ENCODE data around the gene OLFML2A. TPM values are rescaled to one million over a fixed set of nuclear protein-coding genes. Genes with fewer than 3 reads are reported as not detected.

Gene OLFML2A
- total RNA-seq, 2 donors from 2014 or later: 5.4 to 6.7 TPM

GRCh38 chr9:124863371-124863871, 86.5 kb downstream of the OLFML2A start:
- Histone ChIP-seq H3K9me3 (no peaks in the 10 kb centered on the region), H3K27me3 (replicated peaks; ENCODE audit: insufficient read depth) (no peaks in the 10 kb centered on the region), H3K36me3 (peaks cover 21% of the 10 kb centered on the region), H3K4me3 (no peak overlapping the region), H3K27ac (no peak overlapping the region), H3K4me1 (ENCODE audit: control insufficient read depth in 1 of 2, low read depth in 2 of 2) (peaks cover 20 to 28% of the 10 kb centered on the region in 2 donors)
- TF ChIP-seq CTCF (IDR thresholded peaks at IDR 0.05): no peak
- ATAC-seq (ENCODE audit: insufficient number of reproducible peaks, low FRiP score, low read depth): no peak
- no peak for DNase-seq (ENCODE audit: low spot score)

Other genes with a start within 250 kb of the OLFML2A start
- gene NR6A1, start 5.8 kb upstream of the OLFML2A start, total RNA-seq: 1 to 10 TPM in 1 of 2 donors, under 1 TPM in 1; 0.71 to 4.6 TPM
- gene WDR38, start 76.3 kb downstream of the OLFML2A start, total RNA-seq: not detected
- 1,000 to 10,000 TPM; 1,079 to 1,187 TPM for gene RPL35, start 84.8 kb downstream of the OLFML2A start, total RNA-seq
- gene ARPC5L, start 85.0 kb downstream of the OLFML2A start, total RNA-seq: 10 to 100 TPM; 14.1 to 22.8 TPM
- gene GOLGA1, start 163.9 kb downstream of the OLFML2A start, total RNA-seq: 10 to 100 TPM; 11.6 to 22.2 TPM

All from thoracic aorta (tissue), 2 donors.